8988T (cell line): Measurements from ENCODE around the gene CD96.

Source experiments
- DNase-seq: peaks from one replicate; pipeline ENCODE4 v3.0.0; 2011

The CD96 gene

DNA sequence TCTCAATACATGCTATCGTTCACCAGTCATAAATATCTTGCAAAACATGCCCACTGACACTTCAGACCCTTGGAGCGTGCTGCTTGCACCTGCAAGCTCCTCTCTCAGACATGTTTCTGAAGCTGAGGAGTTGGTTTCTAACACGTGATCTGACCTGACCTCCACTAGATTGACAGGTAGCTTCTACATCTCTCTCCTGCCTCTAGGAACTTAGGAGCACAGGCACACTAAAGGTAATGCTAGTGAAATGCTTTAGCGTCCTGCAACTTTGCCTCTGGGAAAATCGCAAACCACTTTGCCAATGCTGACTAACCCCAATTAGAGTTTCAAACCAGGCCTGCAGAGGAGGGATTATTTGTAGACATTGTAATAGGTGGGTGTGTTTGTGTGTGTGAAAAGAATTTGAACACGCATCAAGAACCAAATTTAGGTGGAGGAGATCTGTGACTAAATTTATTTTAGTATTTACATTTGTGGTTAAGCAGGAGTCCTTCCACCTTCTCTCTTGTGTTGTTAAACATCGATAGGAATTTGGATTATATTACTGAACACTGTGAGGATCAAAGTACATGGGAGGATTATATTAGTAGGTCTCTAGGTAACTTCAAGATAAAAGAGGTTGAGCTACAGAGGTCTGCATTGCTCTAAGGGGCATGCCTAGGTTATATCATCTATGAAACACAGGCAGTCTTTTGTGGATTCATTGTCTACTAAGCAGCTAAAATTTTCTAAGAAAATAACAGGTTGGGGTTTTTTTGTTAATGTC is 139.8 kb downstream of the CD96 start:
- DNase-seq, result no peak

DNA sequence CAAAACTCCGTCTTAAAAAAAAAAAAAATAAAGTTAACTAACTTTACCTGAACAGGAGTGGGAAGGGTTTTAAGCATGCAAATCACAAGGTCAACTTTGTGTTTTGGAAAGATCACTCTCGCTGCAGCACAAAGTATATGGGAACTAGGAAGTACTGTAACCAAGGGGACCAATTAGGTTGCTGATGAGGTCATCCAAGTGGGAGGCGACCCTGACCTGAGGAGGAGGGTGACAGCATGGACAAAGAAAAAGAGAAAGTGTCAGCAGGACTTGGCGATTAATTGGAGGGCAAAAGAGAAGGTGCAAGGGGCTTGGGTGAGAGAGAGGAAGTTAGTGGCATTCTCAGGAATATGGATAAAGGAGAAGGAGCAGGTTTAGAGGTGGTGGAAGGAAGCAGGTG is 142.6 kb downstream of the CD96 start:
- DNase-seq, result no peak

DNA sequence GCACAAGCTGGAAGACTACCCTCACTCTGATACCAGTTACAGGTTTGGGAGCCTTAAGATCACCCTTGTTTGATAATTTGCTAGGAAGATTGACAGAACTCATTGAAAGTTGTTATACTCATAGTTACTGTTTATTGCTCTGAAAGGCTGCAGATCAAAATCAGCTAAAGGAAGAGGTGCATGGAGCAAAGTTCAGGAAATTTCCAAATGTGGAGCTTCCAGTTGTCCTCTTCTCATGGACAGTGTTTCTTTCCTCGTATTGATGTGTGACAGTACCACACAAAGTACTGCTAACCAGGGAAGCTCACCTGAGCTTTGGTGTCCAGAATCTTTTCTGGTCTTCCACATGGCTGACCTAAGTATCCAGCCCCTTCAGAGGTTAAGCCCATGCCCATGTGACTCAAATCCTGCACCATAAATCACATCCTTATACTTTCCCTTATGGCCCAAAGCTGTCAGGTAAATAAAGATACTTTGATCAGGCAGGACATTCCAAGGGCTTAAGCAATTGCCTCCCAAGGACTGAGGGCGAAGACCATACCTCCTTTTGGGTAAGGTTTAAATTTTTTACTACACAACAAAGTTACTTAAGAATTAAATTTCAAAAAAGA is 146.3 kb downstream of the CD96 start:
- no peak for DNase-seq

DNA sequence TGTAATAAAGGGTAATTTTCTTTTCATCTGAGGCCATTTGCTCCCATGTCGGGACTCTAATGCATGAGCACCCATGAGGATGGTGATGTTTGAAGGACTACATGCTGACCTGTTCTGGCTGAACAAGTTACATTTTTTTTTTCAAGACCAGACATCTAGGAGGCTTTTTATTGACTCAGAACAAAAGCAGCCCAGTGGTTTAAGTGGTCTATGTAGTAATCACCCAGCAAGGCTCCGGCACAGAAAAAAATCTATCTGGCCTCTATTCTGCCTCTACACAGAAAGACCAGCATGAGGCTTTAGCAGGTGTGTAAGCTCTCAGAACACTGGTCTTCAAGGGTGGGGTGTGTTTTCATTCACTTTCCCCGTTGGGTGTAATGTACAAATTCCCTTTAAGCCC is 148.2 kb downstream of the CD96 start:
- DNase-seq, result no peak

DNA sequence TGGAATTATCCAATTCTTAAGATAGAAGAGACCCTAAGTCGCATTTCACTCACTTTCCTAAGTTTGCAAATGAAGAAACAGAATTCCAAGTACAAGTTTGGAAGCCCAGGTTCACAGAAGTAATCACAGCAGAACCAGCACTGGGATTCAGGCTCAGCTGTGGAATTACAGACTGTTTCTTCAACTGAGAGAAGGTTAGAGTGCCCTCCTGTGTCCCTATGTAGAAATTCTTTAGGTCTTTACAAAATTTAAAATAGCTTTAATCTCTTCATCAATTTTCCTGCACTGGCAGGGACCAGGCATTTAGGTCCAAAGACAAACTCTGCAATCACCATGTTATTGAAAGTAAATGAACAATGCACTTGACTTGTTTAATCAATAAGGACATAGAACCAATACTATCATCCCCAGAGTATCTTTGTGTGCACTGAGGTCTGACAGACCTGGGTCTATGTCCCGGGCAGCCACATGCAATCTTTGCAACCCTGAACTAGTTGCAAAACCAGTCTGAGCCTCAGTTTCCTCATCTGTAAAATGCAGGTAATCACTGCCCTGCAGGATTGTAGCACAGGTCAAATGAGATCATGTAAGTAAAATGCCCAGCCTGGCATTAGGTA is 149.4 kb downstream of the CD96 start:
- DNase-seq, result no peak

DNA sequence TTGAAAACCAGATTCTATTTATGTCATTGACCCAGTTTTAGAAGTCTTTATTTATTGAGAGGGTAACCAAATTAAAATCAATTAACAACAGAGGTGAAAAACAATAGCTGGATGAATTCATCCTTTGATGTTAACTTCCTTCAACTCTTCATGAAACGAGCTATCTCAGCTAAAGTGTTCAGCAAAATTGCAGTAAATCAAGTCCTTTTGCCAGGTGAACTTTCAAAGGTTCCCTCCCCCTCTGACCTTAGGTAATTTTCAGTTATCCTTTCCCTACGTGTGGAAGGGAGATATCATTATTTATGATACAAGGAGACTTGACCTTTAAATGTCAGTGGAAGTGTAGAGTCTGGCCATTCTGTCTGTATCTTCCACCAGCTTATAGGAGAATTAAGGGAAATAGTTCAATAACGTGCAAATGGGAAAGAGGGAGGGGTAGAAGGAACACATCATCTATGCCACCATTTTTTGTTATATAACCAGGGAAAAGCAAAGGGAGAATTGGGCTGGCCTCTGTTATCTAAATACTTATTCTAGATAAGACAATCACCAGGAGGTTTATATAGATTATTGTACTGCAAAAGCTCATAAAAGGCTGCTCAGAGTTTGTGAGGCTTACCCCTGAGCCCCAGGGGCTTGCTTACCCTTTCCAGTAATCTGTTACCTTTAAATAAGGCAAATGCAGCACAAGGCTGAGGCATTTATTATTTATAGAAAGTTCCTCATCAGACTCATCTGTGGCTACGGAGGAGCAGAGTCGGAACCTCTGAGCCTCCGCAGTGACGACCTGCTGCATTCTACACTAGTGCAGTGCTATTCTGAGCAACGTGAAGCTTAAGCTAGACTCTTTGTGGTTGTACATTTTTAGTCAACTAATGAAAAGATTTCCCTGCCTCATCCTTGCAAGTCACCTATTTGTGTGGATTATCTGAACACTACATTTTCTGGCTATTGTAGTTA is 150.9 kb downstream of the CD96 start:
- DNase-seq, result no peak

DNA sequence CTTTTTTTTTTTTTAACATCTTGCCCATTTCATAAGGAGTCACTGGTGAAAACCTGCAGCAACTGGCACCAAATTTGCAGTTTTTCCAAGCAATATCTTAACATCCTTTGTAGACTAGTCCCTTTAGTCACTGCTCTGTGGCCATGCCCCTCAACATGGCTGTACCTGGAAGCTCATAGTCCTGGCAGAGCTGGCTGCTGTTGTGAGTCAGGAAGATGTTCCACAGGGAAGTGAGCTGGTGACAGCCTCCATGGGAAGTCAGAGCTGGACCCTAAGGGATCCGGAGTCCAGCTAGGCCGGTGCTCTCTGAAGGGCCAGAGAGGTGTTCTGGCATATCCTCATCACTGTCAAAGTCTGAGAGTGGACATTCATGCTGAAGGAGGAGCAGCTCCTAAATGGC is 152.5 kb downstream of the CD96 start:
- no peak for DNase-seq

DNA sequence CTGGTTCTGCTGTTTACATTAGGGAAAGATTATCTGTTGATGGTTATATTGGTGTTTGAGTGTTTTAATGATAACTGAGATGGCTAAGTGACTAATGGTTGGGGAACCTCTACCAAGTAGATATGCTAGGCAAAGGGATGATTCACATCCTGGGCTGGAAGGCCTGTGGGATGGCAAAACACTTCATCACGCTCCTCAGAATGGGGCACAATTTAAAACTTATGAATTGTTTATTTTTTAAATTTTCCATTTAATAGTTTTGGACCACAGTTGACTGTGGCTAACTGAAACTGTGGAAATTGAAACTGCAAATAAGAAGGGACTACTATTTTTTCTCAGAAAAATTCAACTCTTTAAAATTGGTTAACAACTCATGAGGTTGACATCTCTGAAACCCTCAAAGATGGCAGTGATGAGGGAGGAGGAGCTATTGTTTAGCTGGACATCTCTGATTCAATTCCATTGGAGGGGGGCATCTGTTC is 153.7 kb downstream of the CD96 start:
- DNase-seq, result no peak

DNA sequence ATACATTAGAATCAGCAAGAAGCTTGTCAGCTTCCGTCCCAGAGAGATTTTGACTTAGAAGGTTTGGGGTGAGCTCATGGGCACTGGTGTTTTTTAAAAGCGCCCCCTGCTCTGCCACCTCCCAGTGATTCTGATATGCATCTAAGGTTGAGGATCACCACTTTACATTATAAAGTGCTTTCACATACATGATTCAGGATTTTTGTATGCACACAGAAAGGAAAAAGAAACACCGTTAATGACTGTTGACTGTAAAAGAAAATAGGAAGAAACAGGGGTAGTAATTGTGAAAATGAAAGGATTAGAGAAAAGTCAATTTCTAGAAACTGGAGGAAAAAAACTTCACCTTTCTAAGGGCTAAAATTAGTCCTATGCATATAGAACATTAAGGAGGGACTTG is 158.1 kb downstream of the CD96 start:
- DNase-seq, result no peak

DNA sequence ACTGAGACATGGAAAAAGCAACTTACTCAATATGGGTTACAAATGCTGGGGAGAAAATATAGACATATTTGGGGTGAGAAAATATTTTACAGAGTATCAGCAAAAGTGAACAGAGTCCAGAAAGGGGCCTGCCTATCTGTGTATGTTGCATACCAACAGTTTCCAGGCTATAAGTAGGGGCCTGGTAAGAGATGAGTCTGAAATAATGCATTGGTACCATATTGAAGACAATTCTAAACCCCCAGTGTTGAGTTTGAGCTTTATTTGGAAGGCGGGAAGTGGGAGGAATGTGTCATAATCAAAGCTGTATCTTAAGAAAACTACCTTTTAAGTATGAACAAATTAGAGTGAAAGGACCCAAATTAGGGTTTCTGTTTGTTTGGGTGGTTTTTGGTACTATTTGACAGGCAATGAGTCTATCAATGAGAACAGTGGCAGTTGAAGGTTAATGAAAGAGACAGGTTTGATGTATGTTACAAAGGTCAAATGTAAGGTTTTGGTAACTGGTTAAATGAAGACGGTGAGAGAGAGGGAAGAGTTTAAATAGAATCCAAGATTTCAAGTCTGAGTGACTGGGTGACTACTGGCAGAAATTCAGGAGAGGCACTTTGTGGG is 159.4 kb downstream of the CD96 start:
- no peak for DNase-seq
